Panc1 (cell line): ENCODE results near the gene FARP1. TPM values are rescaled to one million over a fixed set of nuclear protein-coding genes. Genes with fewer than 3 reads are reported as not detected.

ENCODE experiments used
- ATAC-seq: fragments of 200-7000 bp; cut with Tn5 transposase; 2 replicates; pipeline ENCODE4 v1.9.1; 2020; ENCODE audit warnings: mild to moderate bottlenecking, moderate library complexity
- BruUV-seq: library from RNA; stranded (reverse); fragments of 400-500 nt; replicated peaks from 2 replicates; lab custom pipeline; 2021; lab: Mats Ljungman, UMichigan
- CTCF ChIA-PET: fragments of 300-600 bp; sonication (Branson Sonifier 250); formaldehyde crosslinking; loops from one replicate; lab custom pipeline; 2022; ENCODE audit warnings: antibody characterized with exemption; lab: Charles Lee
- POLR2A ChIA-PET: fragments of 300-600 bp; sonication (Branson Sonifier 250); formaldehyde crosslinking; loops from one replicate; lab custom pipeline; 2022; ENCODE audit warnings: antibody characterized with exemption; lab: Charles Lee
- DNase-seq: peaks from one replicate; pipeline ENCODE4 v3.0.0-alpha.2; 2010; ENCODE audit warnings: low read depth, low spot score
- H3K27ac ChIP-seq: 2 replicates; pipeline ENCODE4 v1.5.1; 2011; ENCODE audit warnings: mild to moderate bottlenecking, low read length, inconsistent platforms
- H3K27me3 ChIP-seq: fragments of 200-500 bp; sonication (Bioruptor generic); 2 replicates; pipeline ENCODE4 v1.6.0; 2014; ENCODE audit warnings: low read length, inconsistent platforms; ENCODE audit not compliant: control insufficient read depth, insufficient read depth
- H3K36me3 ChIP-seq: fragments of 200-500 bp; sonication (Bioruptor generic); 2 replicates; pipeline ENCODE4 v1.5.1; 2014; ENCODE audit warnings: inconsistent platforms, mild to moderate bottlenecking, low read length, moderate library complexity; ENCODE audit not compliant: control insufficient read depth, insufficient read depth
- H3K4me1 ChIP-seq: 2 replicates; pipeline ENCODE4 v1.5.1; 2011; ENCODE audit warnings: inconsistent platforms, mild to moderate bottlenecking, low read length, moderate library complexity; ENCODE audit not compliant: control insufficient read depth, insufficient read depth
- H3K4me3 ChIP-seq, 2 experiments: 2 replicates each; pipeline ENCODE4 v1.5.1; 2011 to 2012; ENCODE audit warnings: low read depth in 2 of 2, low read length in 2 of 2, mild to moderate bottlenecking in 2 of 2, inconsistent platforms in 1 of 2, moderate library complexity in 1 of 2
- H3K9me3 ChIP-seq: fragments of 200-500 bp; sonication (Bioruptor generic); 2 replicates; pipeline ENCODE4 v1.5.1; 2014; ENCODE audit warnings: low read depth, mild to moderate bottlenecking, inconsistent platforms, low read length, moderate library complexity; ENCODE audit not compliant: control insufficient read depth, insufficient read depth
- POLR2AphosphoS5 ChIP-seq: IDR thresholded peaks from 2 replicates; pipeline ENCODE4 v1.6.1; 2012; ENCODE audit warnings: mild to moderate bottlenecking, low read depth, low read length, moderate library complexity
- SIN3A ChIP-seq: IDR thresholded peaks from 2 replicates; pipeline ENCODE4 v1.6.1; 2012; ENCODE audit warnings: low read depth, mild to moderate bottlenecking, low read length, moderate library complexity, borderline replicate concordance; ENCODE audit not compliant: insufficient read depth
- TCF7L2 ChIP-seq: IDR thresholded peaks from 2 replicates; pipeline ENCODE4 v1.6.1; 2011; ENCODE audit warnings: mild to moderate bottlenecking, low read depth, low read length, inconsistent platforms
- in situ Hi-C: cut with HindIII; loops from 2 replicates; pipeline ENCODE4 v1.10.0; 2016; ENCODE audit warnings: low sequenced_read_pairs, low pct_unique_long_range_greater_than_20kb
- intact Hi-C: fragments of 100-400 bp; cut with micrococcal nuclease; formaldehyde crosslinking; loops from one replicate; pipeline ENCODE4 v1.10.0; 2022; ENCODE audit not compliant: unreplicated experiment
- total RNA-seq: library from RNA; stranded (reverse); gene quantifications from one replicate; pipeline ENCODE4 v1.2.1, GENCODE V29; 2021; ENCODE audit not compliant: unreplicated experiment
- TF ChIP-seq, protein P1 (sequence below), 2 experiments: IDR thresholded peaks; 2 replicates each; pipeline ENCODE4 v1.6.1; 2011 to 2012; ENCODE audit warnings: low read depth in 2 of 2, control low read depth in 1 of 2, low read length in 1 of 2, mild to moderate bottlenecking in 1 of 2, moderate library complexity in 1 of 2; ENCODE audit not compliant: insufficient read depth in 1 of 2
- TF ChIP-seq, protein P2 (sequence below): fragments of 450-650 bp; IDR thresholded peaks from 2 replicates; pipeline ENCODE4 v1.5.1; 2017; ENCODE audit warnings: mild to moderate bottlenecking

FARP1 gene
- total RNA-seq, 1 experiment from 2014 or later = 61.9 TPM

DNA sequence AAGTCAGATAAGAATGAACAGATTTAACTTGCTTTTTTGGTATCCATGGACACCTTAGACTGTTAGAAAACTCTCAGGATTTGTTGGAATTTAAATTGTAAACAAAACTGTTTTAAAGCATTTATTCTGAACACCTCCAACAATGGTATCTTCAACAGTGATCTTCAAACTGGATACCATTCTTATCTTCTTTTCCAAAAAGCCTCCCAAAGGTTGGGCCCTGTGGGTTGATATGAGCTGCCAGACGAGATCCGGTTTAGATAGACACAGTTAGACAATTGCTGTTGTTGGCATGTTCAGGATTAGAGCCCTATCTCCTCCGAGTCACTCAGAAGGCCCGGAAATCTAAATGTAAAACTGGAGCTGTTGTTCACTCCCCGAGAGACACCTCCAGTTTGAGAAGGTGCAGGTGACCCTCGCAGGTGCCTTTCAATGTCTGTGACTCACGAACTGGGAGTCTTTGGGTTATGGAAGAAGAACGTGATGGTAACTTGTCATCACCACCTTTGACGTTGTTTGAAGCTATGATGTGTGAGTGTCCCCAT lies 177.7 kb downstream of the FARP1 start:
- DNase-seq = no peak
- no peak for ATAC-seq
- H3K4me3 ChIP-seq = no peak overlapping the region
- BruUV-seq = no TSS peak
- no peaks in the 10 kb centered on the region for H3K27me3 ChIP-seq
- CTCF ChIA-PET = no interaction called here
- intact Hi-C loops (no loop called here), in situ Hi-C loops (no loop called here)
- H3K36me3 ChIP-seq = no peaks in the 10 kb centered on the region
- no peaks in the 10 kb centered on the region for H3K4me1 ChIP-seq
- no peaks in the 10 kb centered on the region for H3K9me3 ChIP-seq
- TF ChIP-seq, protein P1, sequence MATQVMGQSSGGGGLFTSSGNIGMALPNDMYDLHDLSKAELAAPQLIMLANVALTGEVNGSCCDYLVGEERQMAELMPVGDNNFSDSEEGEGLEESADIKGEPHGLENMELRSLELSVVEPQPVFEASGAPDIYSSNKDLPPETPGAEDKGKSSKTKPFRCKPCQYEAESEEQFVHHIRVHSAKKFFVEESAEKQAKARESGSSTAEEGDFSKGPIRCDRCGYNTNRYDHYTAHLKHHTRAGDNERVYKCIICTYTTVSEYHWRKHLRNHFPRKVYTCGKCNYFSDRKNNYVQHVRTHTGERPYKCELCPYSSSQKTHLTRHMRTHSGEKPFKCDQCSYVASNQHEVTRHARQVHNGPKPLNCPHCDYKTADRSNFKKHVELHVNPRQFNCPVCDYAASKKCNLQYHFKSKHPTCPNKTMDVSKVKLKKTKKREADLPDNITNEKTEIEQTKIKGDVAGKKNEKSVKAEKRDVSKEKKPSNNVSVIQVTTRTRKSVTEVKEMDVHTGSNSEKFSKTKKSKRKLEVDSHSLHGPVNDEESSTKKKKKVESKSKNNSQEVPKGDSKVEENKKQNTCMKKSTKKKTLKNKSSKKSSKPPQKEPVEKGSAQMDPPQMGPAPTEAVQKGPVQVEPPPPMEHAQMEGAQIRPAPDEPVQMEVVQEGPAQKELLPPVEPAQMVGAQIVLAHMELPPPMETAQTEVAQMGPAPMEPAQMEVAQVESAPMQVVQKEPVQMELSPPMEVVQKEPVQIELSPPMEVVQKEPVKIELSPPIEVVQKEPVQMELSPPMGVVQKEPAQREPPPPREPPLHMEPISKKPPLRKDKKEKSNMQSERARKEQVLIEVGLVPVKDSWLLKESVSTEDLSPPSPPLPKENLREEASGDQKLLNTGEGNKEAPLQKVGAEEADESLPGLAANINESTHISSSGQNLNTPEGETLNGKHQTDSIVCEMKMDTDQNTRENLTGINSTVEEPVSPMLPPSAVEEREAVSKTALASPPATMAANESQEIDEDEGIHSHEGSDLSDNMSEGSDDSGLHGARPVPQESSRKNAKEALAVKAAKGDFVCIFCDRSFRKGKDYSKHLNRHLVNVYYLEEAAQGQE (IDR thresholded peaks at IDR 0.05; ENCODE audit: insufficient read depth in 1 of 2, low read depth in 2 of 2, low read length in 1 of 2) = no peak
- TF ChIP-seq POLR2AphosphoS5 (no peak), TCF7L2 (no peak), SIN3A (no peak)
- TF ChIP-seq, protein P2, sequence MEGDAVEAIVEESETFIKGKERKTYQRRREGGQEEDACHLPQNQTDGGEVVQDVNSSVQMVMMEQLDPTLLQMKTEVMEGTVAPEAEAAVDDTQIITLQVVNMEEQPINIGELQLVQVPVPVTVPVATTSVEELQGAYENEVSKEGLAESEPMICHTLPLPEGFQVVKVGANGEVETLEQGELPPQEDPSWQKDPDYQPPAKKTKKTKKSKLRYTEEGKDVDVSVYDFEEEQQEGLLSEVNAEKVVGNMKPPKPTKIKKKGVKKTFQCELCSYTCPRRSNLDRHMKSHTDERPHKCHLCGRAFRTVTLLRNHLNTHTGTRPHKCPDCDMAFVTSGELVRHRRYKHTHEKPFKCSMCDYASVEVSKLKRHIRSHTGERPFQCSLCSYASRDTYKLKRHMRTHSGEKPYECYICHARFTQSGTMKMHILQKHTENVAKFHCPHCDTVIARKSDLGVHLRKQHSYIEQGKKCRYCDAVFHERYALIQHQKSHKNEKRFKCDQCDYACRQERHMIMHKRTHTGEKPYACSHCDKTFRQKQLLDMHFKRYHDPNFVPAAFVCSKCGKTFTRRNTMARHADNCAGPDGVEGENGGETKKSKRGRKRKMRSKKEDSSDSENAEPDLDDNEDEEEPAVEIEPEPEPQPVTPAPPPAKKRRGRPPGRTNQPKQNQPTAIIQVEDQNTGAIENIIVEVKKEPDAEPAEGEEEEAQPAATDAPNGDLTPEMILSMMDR = no peak
- POLR2A ChIA-PET = no interaction called here
- no peak overlapping the region for H3K27ac ChIP-seq

DNA sequence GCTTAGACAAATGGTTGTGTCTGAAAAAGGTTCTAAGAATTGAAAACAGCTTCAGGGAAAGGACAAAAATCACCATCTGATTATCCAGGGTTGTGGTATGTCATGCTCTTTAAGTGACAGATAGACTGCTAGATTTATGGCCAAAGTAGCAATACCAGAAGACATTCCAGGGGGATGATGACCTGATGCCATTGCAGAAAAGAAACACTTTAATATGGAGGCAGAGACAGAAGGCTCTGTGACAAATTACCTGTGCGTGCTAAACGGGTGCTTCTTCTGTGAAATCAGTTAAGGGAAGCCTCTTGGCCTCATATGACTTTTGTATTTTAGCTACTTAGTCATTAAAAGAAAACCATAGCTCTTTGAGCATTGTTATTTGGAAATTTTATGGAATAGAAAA lies 178.5 kb downstream of the FARP1 start:
- TF ChIP-seq, protein P1 (IDR thresholded peaks at IDR 0.05; ENCODE audit: insufficient read depth in 1 of 2, low read depth in 2 of 2, low read length in 1 of 2) = no peak
- ChIA-PET CTCF (no interaction called here), POLR2A (no interaction called here)
- no peak for ATAC-seq
- Histone ChIP-seq H3K27ac (no peak overlapping the region), H3K4me1 (no peaks in the 10 kb centered on the region), H3K9me3 (no peaks in the 10 kb centered on the region), H3K27me3 (no peaks in the 10 kb centered on the region), H3K4me3 (no peak overlapping the region), H3K36me3 (no peaks in the 10 kb centered on the region)
- DNase-seq = no peak
- no TSS peak for BruUV-seq
- intact Hi-C loops = no loop called here
- in situ Hi-C loops = no loop called here
